Chondrocyte (in vitro differentiated cells): ENCODE results near the gene ZNF532. TPM values are rescaled to one million over a fixed set of nuclear protein-coding genes. Genes with fewer than 3 reads are reported as not detected.

ENCODE experiments used
- DNase-seq: peaks from one replicate; pipeline ENCODE4 v3.0.0; 2021; ENCODE audit warnings: mixed read lengths, low spot score
- H3K27ac Mint-ChIP-seq: one replicate; pipeline ENCODE4 v1.8.0; 2021; ENCODE audit warnings: mild to moderate bottlenecking, moderate library complexity, mixed read lengths; ENCODE audit not compliant: unreplicated experiment
- H3K27me3 Mint-ChIP-seq: 2 replicates; pipeline ENCODE4 v1.8.0; 2021; ENCODE audit warnings: low read depth, mixed read lengths
- H3K36me3 Mint-ChIP-seq: 2 replicates; pipeline ENCODE4 v1.8.0; 2021; ENCODE audit warnings: low read depth, mixed read lengths
- H3K4me1 Mint-ChIP-seq: 2 replicates; pipeline ENCODE4 v1.8.0; 2021; ENCODE audit warnings: low read depth, mild to moderate bottlenecking, mixed read lengths
- H3K4me3 Mint-ChIP-seq: one replicate; pipeline ENCODE4 v1.8.0; 2021; ENCODE audit warnings: mild to moderate bottlenecking, moderate library complexity, mixed read lengths; ENCODE audit not compliant: unreplicated experiment
- H3K9me3 Mint-ChIP-seq: 2 replicates; pipeline ENCODE4 v1.8.0; 2021; ENCODE audit warnings: low read depth, mixed read lengths
- total RNA-seq: library from RNA; stranded (reverse); gene quantifications from 3 replicates; pipeline ENCODE4 v1.2.1, GENCODE V29; 2021
- TF ChIP-seq, protein P1 (sequence below): fragments of 200-600 bp; sonication (generic); IDR thresholded peaks from 2 replicates; pipeline ENCODE4 v1.5.0; 2021; ENCODE audit warnings: antibody characterized with exemption, mild to moderate bottlenecking, moderate library complexity

ZNF532 gene
- total RNA-seq, 1 donor from 2014 or later = 162 TPM

DNA sequence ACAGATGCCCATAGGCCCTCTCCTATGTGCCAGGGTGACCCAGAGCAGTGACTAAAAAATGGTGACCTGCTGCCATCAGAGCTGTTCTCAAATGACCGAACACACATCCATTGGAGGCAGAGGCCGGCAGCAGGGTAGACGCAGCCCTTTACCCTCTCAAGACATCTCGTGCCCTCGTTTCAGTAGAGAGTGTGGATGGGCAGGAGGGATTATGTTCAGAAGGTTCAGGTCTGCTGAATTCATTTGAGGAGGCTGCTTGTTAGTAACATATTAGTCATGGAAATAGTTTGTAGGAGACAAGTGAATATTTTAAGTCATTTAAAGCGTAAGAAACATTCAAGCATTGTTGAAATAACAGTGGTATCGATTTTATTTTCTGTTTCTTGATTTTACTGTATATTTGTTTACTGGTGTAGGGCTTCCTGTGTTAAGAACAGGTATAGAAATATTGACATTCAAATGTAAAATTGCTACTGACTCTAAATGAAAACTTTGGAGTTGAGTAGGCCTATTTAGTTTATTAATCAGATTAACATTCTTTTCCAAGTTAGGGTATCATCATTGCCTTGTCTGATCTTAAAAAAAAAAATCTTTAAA lies 82.6 kb downstream of the ZNF532 start:
- H3K4me1 Mint-ChIP-seq = peaks cover 33% of the 10 kb centered on the region
- H3K27ac Mint-ChIP-seq = no peak overlapping the region
- H3K36me3 Mint-ChIP-seq = peaks cover 24% of the 10 kb centered on the region

DNA sequence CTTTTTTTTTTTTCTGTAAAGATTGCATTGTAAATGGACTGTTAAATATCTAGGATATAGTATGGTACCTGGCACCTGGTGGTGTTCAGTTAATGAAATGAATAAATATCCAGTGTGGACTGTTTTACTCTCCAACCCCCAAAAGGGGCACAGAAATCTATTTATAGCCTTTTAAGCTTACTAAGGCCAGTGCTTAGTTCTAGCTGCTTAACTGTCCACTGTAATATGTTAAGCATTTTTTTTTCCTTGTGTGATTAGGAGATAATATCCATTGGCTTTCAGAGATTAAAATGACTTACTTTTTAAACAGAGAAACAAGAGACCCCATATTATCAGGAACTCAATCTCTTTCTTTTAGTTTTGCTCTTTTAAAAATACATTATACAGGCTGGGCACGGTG lies 84.4 kb downstream of the ZNF532 start:
- no peak for DNase-seq
- Mint-ChIP-seq H3K4me3 (no peak overlapping the region), H3K36me3 (peaks cover 19% of the 10 kb centered on the region), H3K9me3 (no peaks in the 10 kb centered on the region), H3K27me3 (no peaks in the 10 kb centered on the region), H3K27ac (no peak overlapping the region), H3K4me1 (peaks cover 45% of the 10 kb centered on the region)
- TF ChIP-seq, protein P1, sequence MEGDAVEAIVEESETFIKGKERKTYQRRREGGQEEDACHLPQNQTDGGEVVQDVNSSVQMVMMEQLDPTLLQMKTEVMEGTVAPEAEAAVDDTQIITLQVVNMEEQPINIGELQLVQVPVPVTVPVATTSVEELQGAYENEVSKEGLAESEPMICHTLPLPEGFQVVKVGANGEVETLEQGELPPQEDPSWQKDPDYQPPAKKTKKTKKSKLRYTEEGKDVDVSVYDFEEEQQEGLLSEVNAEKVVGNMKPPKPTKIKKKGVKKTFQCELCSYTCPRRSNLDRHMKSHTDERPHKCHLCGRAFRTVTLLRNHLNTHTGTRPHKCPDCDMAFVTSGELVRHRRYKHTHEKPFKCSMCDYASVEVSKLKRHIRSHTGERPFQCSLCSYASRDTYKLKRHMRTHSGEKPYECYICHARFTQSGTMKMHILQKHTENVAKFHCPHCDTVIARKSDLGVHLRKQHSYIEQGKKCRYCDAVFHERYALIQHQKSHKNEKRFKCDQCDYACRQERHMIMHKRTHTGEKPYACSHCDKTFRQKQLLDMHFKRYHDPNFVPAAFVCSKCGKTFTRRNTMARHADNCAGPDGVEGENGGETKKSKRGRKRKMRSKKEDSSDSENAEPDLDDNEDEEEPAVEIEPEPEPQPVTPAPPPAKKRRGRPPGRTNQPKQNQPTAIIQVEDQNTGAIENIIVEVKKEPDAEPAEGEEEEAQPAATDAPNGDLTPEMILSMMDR = no peak

More for the DNA sequence above, 82.6 kb downstream of the ZNF532 start:
- Mint-ChIP-seq H3K27me3 (no peaks in the 10 kb centered on the region), H3K9me3 (no peaks in the 10 kb centered on the region), H3K4me3 (no peak overlapping the region)
- no peak for DNase-seq
- TF ChIP-seq, protein P1 = no peak

DNA sequence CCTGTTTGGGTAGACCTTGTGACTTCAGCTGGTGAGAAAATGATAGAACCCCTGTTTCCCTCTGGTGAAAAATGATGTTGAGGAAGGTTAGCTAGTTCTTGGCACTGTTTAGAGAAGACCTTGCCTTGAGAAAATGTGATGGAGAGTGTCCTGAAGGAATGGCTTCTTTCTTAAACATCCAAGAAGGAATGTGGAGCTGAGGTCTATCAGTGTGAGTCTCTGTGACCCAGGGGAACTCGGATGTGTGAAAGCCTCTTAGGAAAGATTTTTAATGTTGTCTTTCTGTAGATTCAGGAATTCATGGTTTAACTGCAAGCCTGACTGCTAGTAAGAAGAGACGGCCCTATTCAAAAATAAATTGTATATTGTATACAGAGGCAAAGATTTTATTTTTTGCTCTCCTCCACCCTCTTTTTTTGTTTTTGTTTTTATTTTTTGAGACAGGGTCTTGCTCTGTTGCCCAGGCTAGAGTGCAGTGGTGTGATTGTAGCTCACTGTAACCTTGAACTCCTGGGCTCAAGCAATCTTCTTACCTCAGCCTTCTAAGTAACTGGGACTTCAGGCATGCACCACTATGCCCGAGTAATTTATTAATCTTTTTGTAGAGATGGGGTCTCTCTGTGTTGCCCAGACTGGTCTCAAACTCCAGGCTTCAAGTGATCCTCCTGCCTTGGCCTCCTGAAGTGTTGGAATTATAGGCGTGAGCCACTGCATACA lies 87.5 kb downstream of the ZNF532 start:
- Mint-ChIP-seq H3K27me3 (no peaks in the 10 kb centered on the region), H3K36me3 (peaks cover 20% of the 10 kb centered on the region), H3K9me3 (no peaks in the 10 kb centered on the region), H3K27ac (peak overlapping the region; percentile 87), H3K4me3 (no peak overlapping the region), H3K4me1 (peaks cover 40% of the 10 kb centered on the region)
- TF ChIP-seq, protein P1 = no peak
- no peak for DNase-seq

DNA sequence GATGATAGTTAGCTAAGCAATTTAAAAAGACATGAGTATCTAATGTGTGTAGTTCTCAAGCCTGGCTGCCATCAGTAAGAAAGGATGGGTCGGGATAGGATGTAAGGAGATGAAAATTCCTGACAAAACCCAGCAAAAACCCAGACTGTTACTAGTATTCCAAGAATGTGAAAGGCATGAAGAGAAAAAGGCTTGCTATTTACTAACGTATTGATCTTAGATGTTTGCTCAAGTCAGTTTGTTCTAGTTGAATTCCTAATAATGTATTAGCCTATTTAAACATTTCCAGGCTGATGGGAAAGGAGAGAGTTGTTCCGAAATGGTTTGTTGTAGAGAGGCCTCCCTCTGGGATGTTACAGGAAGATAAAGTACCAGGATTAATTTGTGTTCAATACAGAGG lies 88.2 kb downstream of the ZNF532 start:
- Mint-ChIP-seq H3K27ac (peak overlapping the region; percentile 87), H3K36me3 (peaks cover 19% of the 10 kb centered on the region), H3K9me3 (no peaks in the 10 kb centered on the region), H3K4me3 (no peak overlapping the region), H3K4me1 (peaks cover 38% of the 10 kb centered on the region), H3K27me3 (no peaks in the 10 kb centered on the region)
- TF ChIP-seq, protein P1 = no peak
- DNase-seq = no peak

DNA sequence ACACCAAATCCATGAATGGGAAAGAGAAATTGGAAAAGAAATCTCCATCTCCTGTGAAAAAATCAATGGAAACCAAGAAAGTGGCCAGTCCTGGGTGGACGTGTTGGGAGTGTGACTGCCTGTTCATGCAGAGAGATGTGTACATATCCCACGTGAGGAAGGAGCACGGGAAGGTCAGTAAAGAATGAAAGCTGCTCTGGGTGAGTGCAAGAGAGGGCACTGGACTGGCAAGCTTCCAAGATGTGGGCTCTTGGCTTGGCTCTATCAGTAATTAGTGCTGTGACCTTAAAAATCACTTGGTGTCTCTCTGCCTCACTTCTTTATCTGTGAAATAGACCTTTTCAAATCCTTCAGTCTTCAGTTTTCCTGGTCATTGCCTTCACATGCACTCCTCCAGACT lies 89.0 kb downstream of the ZNF532 start:
- peaks cover 19% of the 10 kb centered on the region for H3K36me3 Mint-ChIP-seq
- H3K27me3 Mint-ChIP-seq = no peaks in the 10 kb centered on the region
- no peaks in the 10 kb centered on the region for H3K9me3 Mint-ChIP-seq
- DNase-seq = no peak
- peak overlapping the region; percentile 76 for H3K27ac Mint-ChIP-seq
- TF ChIP-seq, protein P1 = no peak
- H3K4me1 Mint-ChIP-seq = peaks cover 40% of the 10 kb centered on the region
- H3K4me3 Mint-ChIP-seq = no peak overlapping the region
